B cell (primary cell): ENCODE measurements around the gene LRRC49.

Experiments used
- EZH2 ChIP-seq: IDR thresholded peaks from 2 replicates; pipeline ENCODE4 v1.6.1; 2012; ENCODE audit warnings: borderline replicate concordance, low read depth, mild to moderate bottlenecking, moderate library complexity, low read length; ENCODE audit not compliant: insufficient read depth, poor library complexity, severe bottlenecking
- TF ChIP-seq, protein P1 (sequence below): fragments of 200-600 bp; IDR thresholded peaks from one replicate; pipeline ENCODE4 v1.8.0; 2022; ENCODE audit warnings: antibody characterized with exemption, mild to moderate bottlenecking

DNA sequence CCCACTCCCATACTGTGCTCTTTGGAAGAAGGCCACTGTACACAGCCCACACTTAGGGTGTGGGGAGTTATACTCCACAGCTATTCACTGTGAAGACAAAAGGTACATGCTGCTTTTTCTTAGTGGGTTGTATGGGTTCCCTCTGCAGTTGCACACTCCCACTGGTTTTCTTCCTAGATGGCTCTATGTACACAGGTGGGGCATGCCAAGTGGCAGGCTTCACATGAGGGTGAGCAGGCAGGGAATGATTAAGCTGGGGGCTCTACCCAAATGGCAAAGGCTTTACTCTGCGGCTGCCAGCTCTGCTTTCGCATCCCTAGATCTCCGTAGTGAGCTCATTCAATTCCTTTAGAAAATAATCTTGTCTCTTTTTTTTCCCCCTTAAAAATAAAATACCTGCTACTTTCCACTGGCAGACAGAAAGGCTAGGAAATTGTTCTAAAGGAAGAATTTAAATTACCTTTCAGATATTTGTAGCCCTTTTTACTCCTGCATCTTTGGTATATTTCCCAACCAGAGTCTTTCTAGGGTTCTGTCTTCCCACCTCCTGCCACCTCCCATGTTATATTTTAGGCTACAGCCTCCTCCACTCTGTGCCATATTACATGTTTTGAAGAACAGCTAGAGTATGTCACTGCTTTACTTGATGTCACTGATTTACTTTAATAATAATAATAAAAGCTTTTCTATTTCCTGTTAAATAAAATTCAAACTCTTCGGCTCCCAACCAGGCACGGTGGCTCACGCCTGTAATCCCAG lies 46.8 kb upstream of the LRRC49 start:
- no peak for TF ChIP-seq EZH2
- TF ChIP-seq, protein P1, sequence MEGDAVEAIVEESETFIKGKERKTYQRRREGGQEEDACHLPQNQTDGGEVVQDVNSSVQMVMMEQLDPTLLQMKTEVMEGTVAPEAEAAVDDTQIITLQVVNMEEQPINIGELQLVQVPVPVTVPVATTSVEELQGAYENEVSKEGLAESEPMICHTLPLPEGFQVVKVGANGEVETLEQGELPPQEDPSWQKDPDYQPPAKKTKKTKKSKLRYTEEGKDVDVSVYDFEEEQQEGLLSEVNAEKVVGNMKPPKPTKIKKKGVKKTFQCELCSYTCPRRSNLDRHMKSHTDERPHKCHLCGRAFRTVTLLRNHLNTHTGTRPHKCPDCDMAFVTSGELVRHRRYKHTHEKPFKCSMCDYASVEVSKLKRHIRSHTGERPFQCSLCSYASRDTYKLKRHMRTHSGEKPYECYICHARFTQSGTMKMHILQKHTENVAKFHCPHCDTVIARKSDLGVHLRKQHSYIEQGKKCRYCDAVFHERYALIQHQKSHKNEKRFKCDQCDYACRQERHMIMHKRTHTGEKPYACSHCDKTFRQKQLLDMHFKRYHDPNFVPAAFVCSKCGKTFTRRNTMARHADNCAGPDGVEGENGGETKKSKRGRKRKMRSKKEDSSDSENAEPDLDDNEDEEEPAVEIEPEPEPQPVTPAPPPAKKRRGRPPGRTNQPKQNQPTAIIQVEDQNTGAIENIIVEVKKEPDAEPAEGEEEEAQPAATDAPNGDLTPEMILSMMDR: no peak
